Activated CD4-positive, alpha-beta T cell treated with anti-CD3 and anti-CD28 coated beads, Interleukin-2, amount 50 U/mL, for 4 hours (primary cell): ENCODE data around the gene BMERB1.
"Not testable (repeated sequence)": the region's sequence is repeated elsewhere in the genome, so short reads cannot be mapped to it uniquely, and the experiment has no call there.

ENCODE experiments used
- DNase-seq, 2 experiments: peaks; one replicate each; pipeline ENCODE4 v3.0.0-alpha.2; 2020

The BMERB1 gene

DNA sequence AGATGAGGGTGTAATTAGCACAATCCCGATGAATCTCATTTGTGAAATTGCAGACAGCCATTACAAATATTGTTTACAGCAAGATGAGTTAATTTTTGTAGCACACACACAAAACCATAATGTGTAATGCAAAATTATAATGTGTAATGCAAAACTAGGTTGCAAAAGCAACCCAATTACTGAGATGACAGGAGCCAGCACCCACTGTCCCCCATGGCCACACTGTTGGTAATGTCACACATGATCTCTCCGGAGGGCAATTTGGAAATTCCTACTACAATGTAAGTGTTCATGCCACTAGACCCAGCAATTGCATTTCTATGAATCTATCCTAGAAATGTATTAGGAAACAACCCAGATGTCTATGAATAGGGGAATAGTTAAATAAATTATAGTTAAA lies 131.7 kb downstream of the BMERB1 start:
- DNase-seq: no peak

DNA sequence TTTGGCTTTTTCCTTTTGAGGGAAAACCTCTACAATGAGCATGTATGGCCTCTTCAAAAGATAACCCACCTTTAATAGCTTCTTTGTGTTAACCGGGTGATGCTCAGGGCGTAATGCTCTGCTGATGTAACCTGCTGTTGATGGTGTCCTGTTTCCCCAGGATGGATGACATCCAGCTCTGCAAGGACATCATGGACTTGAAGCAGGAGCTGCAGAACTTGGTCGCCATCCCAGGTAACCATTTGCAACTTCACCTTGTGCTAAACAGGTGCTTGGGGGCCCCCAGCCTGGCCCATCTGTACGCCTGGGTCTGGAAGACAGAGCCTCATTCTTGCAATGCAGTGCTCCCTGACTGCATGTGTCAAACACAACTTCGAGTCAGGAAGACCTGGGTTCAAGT lies 133.4 kb downstream of the BMERB1 start:
- DNase-seq: no peak

- not testable (repeated sequence) for DNase-seq
These were observed 136.3 kb downstream of the BMERB1 start for GRCh38 chr16:15570666-15571065.

DNA sequence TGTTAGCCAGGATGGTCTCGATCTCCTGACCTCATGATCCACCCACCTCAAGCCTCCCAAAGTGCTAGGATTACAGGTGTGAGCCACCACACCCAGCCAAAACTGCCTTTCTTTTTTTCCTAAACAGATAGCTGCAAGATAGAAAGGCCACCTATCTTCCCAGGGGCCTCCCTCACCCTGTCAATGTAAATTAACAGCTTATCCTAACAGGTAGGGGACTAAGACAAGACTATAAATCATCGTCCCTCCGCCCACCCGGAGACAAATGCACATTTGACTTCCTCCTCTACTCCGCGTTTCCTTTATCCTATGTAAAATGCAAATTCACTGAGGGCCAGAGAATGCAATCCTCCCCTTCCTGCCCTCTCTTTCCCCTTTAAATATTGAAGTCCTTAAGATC lies 137.2 kb downstream of the BMERB1 start:
- no peak for DNase-seq

- no peak for DNase-seq
These were observed 138.1 kb downstream of the BMERB1 start for GRCh38 chr16:15572329-15573001.

DNA sequence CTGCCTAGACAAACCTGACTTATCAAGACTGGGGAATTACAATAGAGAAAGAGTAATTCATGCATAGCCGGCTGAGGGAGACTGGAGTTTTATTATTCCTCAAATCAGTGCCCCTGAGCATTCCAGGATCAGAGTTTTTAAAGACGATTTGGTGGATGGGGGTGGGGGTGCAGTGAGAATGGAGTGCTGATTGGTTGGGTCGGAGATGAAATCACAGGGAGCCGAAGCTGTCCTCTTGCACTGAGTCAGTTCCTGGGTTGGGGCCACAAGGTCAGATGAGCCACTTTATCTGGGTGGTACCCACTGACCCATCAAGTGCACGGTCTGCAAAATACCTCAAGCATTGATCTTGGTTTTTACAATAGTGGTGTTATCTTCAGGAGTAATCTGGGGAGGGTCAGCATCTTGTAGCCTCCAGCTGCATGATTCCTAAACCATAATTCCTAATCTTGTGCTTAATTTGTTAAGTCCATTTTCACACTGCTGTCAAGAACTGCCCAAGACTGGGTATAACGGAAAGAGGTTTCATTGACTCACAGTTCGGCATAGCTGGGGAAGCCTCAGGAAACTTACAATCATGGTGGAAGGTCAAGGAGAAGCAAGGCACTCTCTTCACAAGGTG lies 139.0 kb downstream of the BMERB1 start:
- DNase-seq: no peak

GRCh38 chr16:15573896-15574613 lies 139.7 kb downstream of the BMERB1 start:
- DNase-seq: not testable (repeated sequence)

DNA sequence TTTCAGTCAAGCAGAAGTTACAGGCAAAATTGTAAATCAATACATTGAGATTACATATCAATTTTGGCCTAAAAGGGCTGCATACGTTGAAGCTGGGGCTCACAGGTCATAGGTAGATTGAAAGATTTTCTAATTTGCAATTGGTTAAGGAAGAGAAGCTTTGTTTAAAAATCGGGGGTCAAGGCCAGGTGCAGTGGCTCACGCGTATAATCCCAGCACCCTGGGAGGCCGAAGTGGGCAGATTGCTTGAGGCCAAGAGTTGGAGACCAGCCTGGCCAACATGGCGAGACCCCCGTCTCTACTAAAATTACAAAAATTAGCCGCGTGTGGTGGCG lies 140.2 kb downstream of the BMERB1 start:
- no peak for DNase-seq

- no peak for DNase-seq
These were observed 141.1 kb downstream of the BMERB1 start for GRCh38 chr16:15575293-15576049.

GRCh38 chr16:15576960-15577958 lies 142.9 kb downstream of the BMERB1 start:
- DNase-seq: no peak

GRCh38 chr16:15578824-15579223 lies 144.4 kb downstream of the BMERB1 start:
- no peak for DNase-seq

DNA sequence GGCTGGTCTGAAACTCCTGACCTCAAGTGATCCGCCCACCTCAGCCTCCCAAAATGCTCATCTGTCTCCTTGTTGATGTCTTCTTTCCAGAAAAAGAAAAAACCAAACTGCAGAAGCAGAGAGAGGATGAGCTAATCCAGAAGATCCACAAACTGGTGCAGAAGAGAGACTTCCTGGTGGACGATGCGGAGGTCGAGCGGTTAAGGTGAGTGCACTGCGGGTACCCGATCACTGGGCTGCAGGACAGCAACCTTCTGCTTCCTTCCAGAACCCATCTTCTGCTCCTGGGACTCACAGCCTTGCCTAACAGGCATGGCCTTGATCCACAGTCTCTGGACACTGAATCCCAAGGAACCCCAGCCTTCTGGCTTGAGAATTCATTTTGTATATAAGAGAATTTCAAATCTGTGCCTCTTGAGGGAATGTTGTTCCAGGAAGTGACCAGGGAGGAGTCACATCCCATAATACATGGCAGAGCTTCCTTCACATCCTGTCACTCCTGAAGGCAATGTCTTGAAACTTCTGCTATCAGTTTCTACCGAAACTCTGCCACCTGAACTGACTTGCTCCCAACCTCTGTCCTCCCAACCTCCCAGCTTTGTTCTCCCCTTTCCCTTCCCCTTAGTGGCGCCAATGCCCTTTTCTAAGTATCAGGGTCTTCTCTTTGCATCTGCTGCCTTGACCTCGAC lies 146.9 kb downstream of the BMERB1 start:
- DNase-seq: no peak

GRCh38 chr16:15583526-15583925 lies 149.1 kb downstream of the BMERB1 start:
- no peak for DNase-seq

DNA sequence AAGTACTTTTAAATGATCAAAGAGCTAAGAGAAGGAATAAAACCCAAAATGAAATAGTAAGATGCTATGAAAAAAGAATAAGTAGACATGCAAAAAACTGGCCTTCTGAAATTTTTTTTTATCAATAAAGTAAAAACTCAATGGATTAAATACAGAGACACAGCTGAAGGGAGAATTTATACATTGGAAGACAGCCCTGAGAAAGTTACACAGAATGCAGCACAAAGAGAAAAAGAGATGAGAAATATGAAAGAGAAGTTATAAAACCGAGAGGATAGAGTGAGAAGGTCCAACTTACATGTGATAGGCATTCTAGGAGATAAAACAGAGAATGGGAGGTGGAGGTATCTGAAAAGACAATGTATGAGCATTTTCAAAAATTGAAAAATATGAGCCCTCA lies 151.6 kb downstream of the BMERB1 start:
- DNase-seq: no peak

GRCh38 chr16:15586716-15587115 lies 152.3 kb downstream of the BMERB1 start:
- no peak for DNase-seq

- DNase-seq: no peak
These were observed 152.9 kb downstream of the BMERB1 start for GRCh38 chr16:15587152-15587825.

DNA sequence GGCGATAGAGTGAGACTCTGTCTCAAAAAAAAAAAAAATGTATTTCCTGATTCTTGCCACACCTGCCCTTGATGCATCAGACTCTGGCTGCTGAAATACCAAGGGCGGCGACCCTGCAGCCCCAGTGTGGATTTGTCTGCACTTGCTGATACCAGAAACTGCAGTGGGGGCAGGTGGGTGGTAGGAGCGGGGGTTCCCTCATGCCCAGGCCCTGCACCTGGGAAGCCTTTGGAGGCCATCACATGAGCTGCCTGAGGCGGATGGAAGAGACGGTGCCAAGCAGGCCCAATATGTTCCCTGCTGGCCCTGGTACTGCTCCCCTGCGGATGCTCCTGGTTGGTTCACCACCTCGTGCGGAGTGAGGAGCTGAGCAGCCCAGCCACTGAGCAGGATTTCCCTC lies 157.9 kb downstream of the BMERB1 start:
- peak in 1 of 2 experiments; percentile 8 for DNase-seq

GRCh38 chr16:15593235-15593634 lies 158.8 kb downstream of the BMERB1 start:
- no peak for DNase-seq

GRCh38 chr16:15594711-15595320 lies 160.4 kb downstream of the BMERB1 start:
- no peak for DNase-seq

- DNase-seq: no peak
These were observed 162.7 kb downstream of the BMERB1 start for GRCh38 chr16:15597135-15597534.
